Transverse colon (tissue), 4 donors: ENCODE results near the gene VSX2. TPM values are rescaled to one million over a fixed set of nuclear protein-coding genes. Genes with fewer than 3 reads are reported as not detected.

Experiments
- DNase-seq: peaks from one replicate; pipeline ENCODE4 v3.0.0-alpha.2; 2019
- H3K27ac ChIP-seq, 4 donors: fragments of 200-600 bp; sonication (generic); 2 replicates each; pipeline ENCODE4 v1.5.1; 2016 to 2018; ENCODE audit warnings: inconsistent platforms in 4 of 4
- H3K27me3 ChIP-seq: fragments of 200-600 bp; sonication (generic); 2 replicates; pipeline ENCODE4 v1.5.1; 2017; ENCODE audit warnings: inconsistent platforms
- H3K36me3 ChIP-seq, 4 donors: fragments of 200-600 bp; sonication (generic); 2 replicates each; pipeline ENCODE4 v1.5.1; 2017 to 2019; ENCODE audit warnings: inconsistent platforms in 4 of 4
- H3K4me1 ChIP-seq, 4 donors: fragments of 200-600 bp; sonication (generic); 2 replicates each; pipeline ENCODE4 v1.5.1; 2017 to 2020; ENCODE audit warnings: inconsistent platforms in 4 of 4
- H3K4me3 ChIP-seq, 4 donors: fragments of 200-600 bp; sonication (generic); 1 replicate in 1 of 4; 2 replicates in 3 of 4; pipeline versions ENCODE4 v1.5.1 to v1.6.1; 2017 to 2019; ENCODE audit warnings: inconsistent platforms in 4 of 4
- H3K9me3 ChIP-seq, 2 donors: fragments of 200-600 bp; sonication (generic); 2 replicates each; pipeline ENCODE4 v1.5.1; 2017 to 2019; ENCODE audit warnings: inconsistent platforms in 2 of 2
- EP300 ChIP-seq: sonication (generic); formaldehyde crosslinking; IDR thresholded peaks from one replicate; pipeline ENCODE4 v1.6.1; 2017; ENCODE audit warnings: antibody characterized with exemption, low read depth
- POLR2A ChIP-seq: fragments of 450-650 bp; IDR thresholded peaks from one replicate; pipeline ENCODE4 v1.6.1; 2016; ENCODE audit warnings: antibody characterized with exemption, mild to moderate bottlenecking, moderate library complexity
- POLR2AphosphoS5 ChIP-seq, 3 donors: sonication (generic); formaldehyde crosslinking; IDR thresholded peaks; one replicate each; pipeline ENCODE4 v1.6.1; 2016; ENCODE audit warnings: antibody characterized with exemption in 3 of 3
- WGBS, 2 donors: methylation state at CpG; one replicate each; pipeline ENCODE4 v1.1.5; 2018; ENCODE audit warnings: low coverage in 1 of 2; 5-methylcytosine and 5-hydroxymethylcytosine counted together
- in situ Hi-C, 4 donors: fragments of 200-750 bp; cut with MboI; loops; one replicate each; pipeline versions ENCODE4 v1.15.0 to v1.15.1; 2017; ENCODE audit warnings: low sequenced_read_pairs in 3 of 4, low pct_ligation_motif_present in 1 of 4, low pct_unique_long_range_greater_than_20kb in 1 of 4
- intact Hi-C: fragments of 100-400 bp; cut with DNase I; formaldehyde crosslinking; loops from one replicate; pipeline ENCODE4 v1.15.1; 2023; ENCODE audit warnings: low total_unique reads
- small RNA-seq, 4 donors: library from RNA; depleted of rRNA; stranded (forward); fragments of <200 nt; gene quantifications; one replicate each; pipeline ENCODE3, GENCODE V24; 2016
- total RNA-seq, 4 donors: library from RNA; depleted of rRNA; stranded (reverse); fragments of >200 nt; gene quantifications; one replicate each; pipeline ENCODE4 v1.1.0, GENCODE V29; 2016
- TF ChIP-seq, protein P1 (sequence below), 5 experiments: fragments of 200-600 bp in 3 of 5; fragments of 450-650 bp in 2 of 5; sonication (generic) in 3 of 5; IDR thresholded peaks; 1 replicate in 2 of 5; 2 replicates in 3 of 5; pipeline ENCODE4 v1.5.1; 2016 to 2017; ENCODE audit warnings: antibody characterized with exemption in 5 of 5, inconsistent platforms in 3 of 5, mild to moderate bottlenecking in 2 of 5, moderate library complexity in 1 of 5

VSX2 gene
- total RNA-seq, 4 donors from 2014 or later = not detected

DNA sequence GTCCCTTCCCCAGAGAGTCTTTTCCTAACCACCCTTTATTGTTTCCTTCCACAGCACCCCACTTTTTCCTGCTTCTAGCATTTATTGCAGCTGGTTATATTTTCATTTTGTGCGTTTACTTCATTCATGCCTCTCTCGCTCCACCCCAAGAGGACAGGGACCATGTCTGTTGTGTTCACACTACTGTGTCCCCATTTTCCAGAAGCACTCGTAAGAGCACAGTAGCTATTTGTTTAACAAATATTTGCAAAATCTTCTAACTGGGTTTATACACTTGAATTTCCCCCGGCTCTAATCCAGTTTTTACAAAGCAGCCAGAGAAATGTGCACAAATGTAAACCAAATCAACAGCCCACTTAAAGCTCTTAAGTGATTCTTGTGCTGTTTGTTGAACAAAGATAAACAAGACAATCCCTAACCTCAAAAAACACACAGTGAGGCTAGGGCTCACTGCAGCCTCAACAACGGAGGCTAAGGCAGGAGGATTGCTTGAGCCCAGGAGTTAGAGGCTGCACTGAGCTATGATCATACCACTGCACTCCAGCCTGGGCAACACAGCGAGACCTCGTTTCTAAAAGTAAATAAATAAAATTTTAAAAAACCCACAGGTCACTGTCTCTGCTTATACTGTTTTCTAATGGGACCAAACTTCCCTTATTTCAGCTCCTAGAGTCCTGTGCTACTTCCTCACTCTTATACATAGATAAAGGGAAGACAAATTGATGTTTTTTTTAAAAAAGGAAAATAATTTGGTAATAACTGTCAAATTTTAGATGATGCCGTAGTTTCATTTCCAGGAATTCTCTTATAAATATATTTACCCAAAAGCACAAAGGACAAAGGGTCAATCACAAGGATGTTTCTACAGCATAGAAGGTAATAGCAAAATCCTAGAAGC lies 70.1 kb downstream of the VSX2 start:
- no peak for DNase-seq
- intact Hi-C loops = no loop called here
- no peaks in the 10 kb centered on the region for H3K36me3 ChIP-seq
- H3K27ac ChIP-seq = no peak overlapping the region
- whole genome bisulfite sequencing, 2 donors = 58 to 73% methylated on average over 8 of the region's 8 CpGs
- no peaks in the 10 kb centered on the region for H3K9me3 ChIP-seq
- peaks cover 2% of the 10 kb centered on the region for H3K27me3 ChIP-seq
- in situ Hi-C loops = no loop called here
- no peak for TF ChIP-seq POLR2AphosphoS5 (IDR thresholded peaks at IDR 0.05)
- TF ChIP-seq POLR2A = no peak
- TF ChIP-seq, protein P1, sequence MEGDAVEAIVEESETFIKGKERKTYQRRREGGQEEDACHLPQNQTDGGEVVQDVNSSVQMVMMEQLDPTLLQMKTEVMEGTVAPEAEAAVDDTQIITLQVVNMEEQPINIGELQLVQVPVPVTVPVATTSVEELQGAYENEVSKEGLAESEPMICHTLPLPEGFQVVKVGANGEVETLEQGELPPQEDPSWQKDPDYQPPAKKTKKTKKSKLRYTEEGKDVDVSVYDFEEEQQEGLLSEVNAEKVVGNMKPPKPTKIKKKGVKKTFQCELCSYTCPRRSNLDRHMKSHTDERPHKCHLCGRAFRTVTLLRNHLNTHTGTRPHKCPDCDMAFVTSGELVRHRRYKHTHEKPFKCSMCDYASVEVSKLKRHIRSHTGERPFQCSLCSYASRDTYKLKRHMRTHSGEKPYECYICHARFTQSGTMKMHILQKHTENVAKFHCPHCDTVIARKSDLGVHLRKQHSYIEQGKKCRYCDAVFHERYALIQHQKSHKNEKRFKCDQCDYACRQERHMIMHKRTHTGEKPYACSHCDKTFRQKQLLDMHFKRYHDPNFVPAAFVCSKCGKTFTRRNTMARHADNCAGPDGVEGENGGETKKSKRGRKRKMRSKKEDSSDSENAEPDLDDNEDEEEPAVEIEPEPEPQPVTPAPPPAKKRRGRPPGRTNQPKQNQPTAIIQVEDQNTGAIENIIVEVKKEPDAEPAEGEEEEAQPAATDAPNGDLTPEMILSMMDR (IDR thresholded peaks at IDR 0.05) = no peak
- TF ChIP-seq EP300 = no peak
- H3K4me3 ChIP-seq = no peak overlapping the region
- H3K4me1 ChIP-seq = no peaks in the 10 kb centered on the region

DNA sequence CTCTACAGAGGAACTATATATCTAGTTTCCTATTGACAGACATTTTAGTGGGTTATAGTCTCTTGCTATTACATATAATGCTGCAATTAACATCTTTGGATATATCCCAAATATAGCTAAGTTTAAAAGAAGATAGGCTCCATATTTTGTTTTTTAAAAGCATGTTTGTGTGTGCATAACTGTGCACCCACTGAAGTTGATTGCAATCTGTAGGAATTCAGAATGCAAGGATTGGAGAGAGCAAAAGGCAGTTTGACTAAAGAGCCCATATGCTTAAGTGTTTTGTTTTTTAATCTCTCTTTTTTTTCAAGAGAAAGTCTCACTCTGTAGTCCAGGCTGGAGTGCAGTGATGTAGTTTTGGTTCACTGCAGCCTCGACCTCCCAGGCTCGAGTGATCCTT lies 72.9 kb downstream of the VSX2 start:
- WGBS, 2 donors = 67% methylated on average over 2 of the region's 2 CpGs
- no peaks in the 10 kb centered on the region for H3K36me3 ChIP-seq
- intact Hi-C loops = no loop called here
- DNase-seq = no peak
- H3K4me3 ChIP-seq = no peak overlapping the region
- H3K4me1 ChIP-seq = no peaks in the 10 kb centered on the region
- in situ Hi-C loops = no loop called here
- TF ChIP-seq POLR2A (no peak), EP300 (no peak), POLR2AphosphoS5 (IDR thresholded peaks at IDR 0.05) (no peak)
- TF ChIP-seq, protein P1 (IDR thresholded peaks at IDR 0.05) = no peak
- H3K27ac ChIP-seq = no peak overlapping the region
- H3K27me3 ChIP-seq = peaks cover 2% of the 10 kb centered on the region
- H3K9me3 ChIP-seq = no peaks in the 10 kb centered on the region

Small RNA genes within 50 kb of the gene (small RNA-seq; reads per million reads assigned to genes)
- 0 reads per million in 4 donors for gene AC006349.1

Other genes with a start within 250 kb of the VSX2 start
- 100 to 1,000 TPM in 3 of 4 donors, 10 to 100 TPM in 1; 60.9 to 311 (median 219) TPM for gene ENTPD5, start 220.2 kb upstream of the VSX2 start, total RNA-seq
- 1 to 10 TPM; 4.1 to 7.5 (median 5.4) TPM for gene BBOF1, start 220.1 kb upstream of the VSX2 start, total RNA-seq
- 10 to 100 TPM; 19.1 to 40.0 (median 27.5) TPM for gene ALDH6A1, start 155.0 kb upstream of the VSX2 start, total RNA-seq
- 1 to 10 TPM; 1.1 to 5.4 (median 4.6) TPM for gene LIN52, start 154.5 kb upstream of the VSX2 start, total RNA-seq
- 100 to 1,000 TPM in 1 of 4 donors, 10 to 100 TPM in 3; 51.6 to 107 (median 73.1) TPM for gene ABCD4, start 63.5 kb downstream of the VSX2 start, total RNA-seq
- gene VRTN, start 109.0 kb downstream of the VSX2 start, total RNA-seq = not detected
- under 1 TPM in 1 of 4 donors, not detected in 3; 0.32 TPM for gene SYNDIG1L, start 186.8 kb downstream of the VSX2 start, total RNA-seq